ENCODE measurements around the gene PRKAG2.

- TF ChIP-seq ZBTB21 (CRISPR knock-in tag; IDR thresholded peaks at IDR 0.05) (no peak), ISX (CRISPR knock-in tag; conservative IDR thresholded peaks at IDR 0.05) (no peak), TCF7L2 (IDR thresholded peaks at IDR 0.05; ENCODE audit: low read depth, low read length) (no peak), ETV6 (CRISPR knock-in tag; conservative IDR thresholded peaks at IDR 0.05) (no peak), ZBTB42 (CRISPR knock-in tag; IDR thresholded peaks at IDR 0.05) (no peak), NFYB (CRISPR knock-in tag; IDR thresholded peaks at IDR 0.05) (no peak), LCORL (IDR thresholded peaks at IDR 0.05) (no peak), LCORL (CRISPR knock-in tag; IDR thresholded peaks at IDR 0.05) (no peak), TARDBP (CRISPR knock-in tag; IDR thresholded peaks at IDR 0.05) (no peak), CTCF (CRISPR knock-in tag; IDR thresholded peaks at IDR 0.05) (no peak), KAT7 (CRISPR knock-in tag; IDR thresholded peaks at IDR 0.05; ENCODE audit: borderline replicate concordance) (no peak)
These were observed 41.6 kb upstream of the PRKAG2 start for GRCh38 chr7:151918510-151918843.
